Caco-2 (cell line): ENCODE results near the gene DISP3. TPM values are rescaled to one million over a fixed set of nuclear protein-coding genes. Genes with fewer than 3 reads are reported as not detected.

Experiments
- BruUV-seq: library from RNA; stranded (reverse); fragments of 400-500 nt; replicated peaks from 2 replicates; lab custom pipeline; 2021; lab: Mats Ljungman, UMichigan
- CTCF ChIA-PET: fragments of 300-600 bp; sonication (Branson Sonifier 250); formaldehyde crosslinking; loops from one replicate; lab custom pipeline; 2022; ENCODE audit warnings: antibody characterized with exemption; lab: Charles Lee
- POLR2A ChIA-PET: fragments of 300-600 bp; sonication (Branson Sonifier 250); formaldehyde crosslinking; loops from one replicate; lab custom pipeline; 2022; ENCODE audit warnings: antibody characterized with exemption; lab: Charles Lee
- DNase-seq, 2 experiments: peaks; one replicate each; pipeline versions ENCODE4 v3.0.0 to v3.0.0-alpha.2; 2020 to 2022
- H3K27me3 ChIP-seq: replicated peaks from 2 replicates; pipeline ENCODE4 v1.6.0; 2011; ENCODE audit warnings: low read length; ENCODE audit not compliant: control insufficient read depth, insufficient read depth
- H3K36me3 ChIP-seq: 2 replicates; pipeline ENCODE4 v1.5.1; 2011; ENCODE audit warnings: low read length; ENCODE audit not compliant: control insufficient read depth, insufficient read depth
- H3K4me1 ChIP-seq: fragments of 250-450 bp; sonication (Bioruptor Pico); 2 replicates; pipeline ENCODE4 v1.5.1; 2020; ENCODE audit warnings: mild to moderate bottlenecking
- H3K4me3 ChIP-seq: 2 replicates; pipeline ENCODE4 v1.5.1; 2011; ENCODE audit warnings: low read depth, mild to moderate bottlenecking, control low read depth, low read length
- H3K9me3 ChIP-seq: fragments of 250-450 bp; sonication (Bioruptor Pico); 2 replicates; pipeline ENCODE4 v1.5.1; 2020; ENCODE audit warnings: mild to moderate bottlenecking, moderate library complexity
- H3K27ac Mint-ChIP-seq: one replicate; pipeline ENCODE4 v1.8.0; 2022; ENCODE audit warnings: mixed read lengths; ENCODE audit not compliant: unreplicated experiment
- H3K27me3 Mint-ChIP-seq: one replicate; pipeline ENCODE4 v1.8.0; 2022; ENCODE audit warnings: mixed read lengths; ENCODE audit not compliant: insufficient read depth, unreplicated experiment
- H3K36me3 Mint-ChIP-seq: one replicate; pipeline ENCODE4 v1.8.0; 2022; ENCODE audit warnings: mild to moderate bottlenecking, mixed read lengths; ENCODE audit not compliant: insufficient read depth, unreplicated experiment
- H3K4me1 Mint-ChIP-seq: one replicate; pipeline ENCODE4 v1.8.0; 2022; ENCODE audit warnings: low read depth, mixed read lengths; ENCODE audit not compliant: unreplicated experiment
- H3K4me3 Mint-ChIP-seq: one replicate; pipeline ENCODE4 v1.8.0; 2022; ENCODE audit warnings: mild to moderate bottlenecking, moderate library complexity, mixed read lengths; ENCODE audit not compliant: unreplicated experiment
- H3K9me3 Mint-ChIP-seq: one replicate; pipeline ENCODE4 v1.8.0; 2022; ENCODE audit warnings: mixed read lengths; ENCODE audit not compliant: unreplicated experiment
- CTCF ChIP-seq, 2 experiments: fragments of 200-600 bp in 1 of 2; IDR thresholded peaks; 1 replicate in 1 of 2; 2 replicates in 1 of 2; pipeline versions ENCODE4 v1.5.1 to v1.8.0; 2011 to 2022; ENCODE audit warnings: antibody characterized with exemption in 1 of 2, control low read depth in 1 of 2, inconsistent platforms in 1 of 2, low read depth in 1 of 2, low read length in 1 of 2, mild to moderate bottlenecking in 1 of 2, moderate library complexity in 1 of 2; ENCODE audit not compliant: insufficient read depth in 1 of 2, severe bottlenecking in 1 of 2, unreplicated experiment in 1 of 2
- intact Hi-C: fragments of 100-400 bp; cut with micrococcal nuclease; formaldehyde crosslinking; loops from one replicate; pipeline ENCODE4 v1.10.0; 2022; ENCODE audit not compliant: unreplicated experiment
- total RNA-seq: library from RNA; stranded (reverse); gene quantifications from 2 replicates; pipeline ENCODE4 v1.2.3, GENCODE V29; 2022

DISP3 gene
- total RNA-seq, 1 experiment from 2014 or later: 1.1 TPM

DNA sequence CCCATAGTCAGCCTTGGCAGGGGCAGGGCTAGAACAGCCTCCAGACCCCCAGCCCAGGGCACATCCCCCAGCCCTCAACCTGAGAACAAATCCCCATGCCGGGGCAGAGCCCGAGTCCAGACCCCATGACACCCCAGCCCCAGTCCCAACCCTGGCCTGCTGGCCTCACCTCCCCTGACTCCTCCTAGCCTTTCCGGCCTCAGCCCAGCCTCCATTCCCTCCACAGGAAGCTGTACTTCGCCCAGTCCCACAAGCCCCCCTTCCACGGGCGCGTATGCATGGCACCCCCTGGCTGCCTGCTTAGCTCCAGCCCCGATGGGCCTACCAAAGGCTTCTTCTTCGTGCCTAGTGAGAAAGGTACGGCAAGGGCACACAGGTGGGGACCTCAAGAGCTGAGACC is 50.4 kb downstream of the DISP3 start:
- intact Hi-C loops: no loop called here
- Histone ChIP-seq H3K4me1 (no peaks in the 10 kb centered on the region), H3K27me3 (peaks cover 1% of the 10 kb centered on the region; the same call in 1 of the 2 replicates), H3K4me3 (no peak overlapping the region), H3K9me3 (no peaks in the 10 kb centered on the region), H3K36me3 (no peaks in the 10 kb centered on the region)
- BruUV-seq: no TSS peak
- CTCF ChIA-PET: no interaction called here
- TF ChIP-seq CTCF (IDR thresholded peaks at IDR 0.05; ENCODE audit: insufficient read depth in 1 of 2, low read depth in 1 of 2, low read length in 1 of 2, severe bottlenecking in 1 of 2, unreplicated experiment in 1 of 2): no peak
- Mint-ChIP-seq H3K4me1 (no peaks in the 10 kb centered on the region), H3K36me3 (no peaks in the 10 kb centered on the region), H3K27me3 (peaks cover 22% of the 10 kb centered on the region), H3K27ac (no peak overlapping the region), H3K9me3 (no peaks in the 10 kb centered on the region), H3K4me3 (no peak overlapping the region)
- no peak for DNase-seq
- POLR2A ChIA-PET: no interaction called here

DNA sequence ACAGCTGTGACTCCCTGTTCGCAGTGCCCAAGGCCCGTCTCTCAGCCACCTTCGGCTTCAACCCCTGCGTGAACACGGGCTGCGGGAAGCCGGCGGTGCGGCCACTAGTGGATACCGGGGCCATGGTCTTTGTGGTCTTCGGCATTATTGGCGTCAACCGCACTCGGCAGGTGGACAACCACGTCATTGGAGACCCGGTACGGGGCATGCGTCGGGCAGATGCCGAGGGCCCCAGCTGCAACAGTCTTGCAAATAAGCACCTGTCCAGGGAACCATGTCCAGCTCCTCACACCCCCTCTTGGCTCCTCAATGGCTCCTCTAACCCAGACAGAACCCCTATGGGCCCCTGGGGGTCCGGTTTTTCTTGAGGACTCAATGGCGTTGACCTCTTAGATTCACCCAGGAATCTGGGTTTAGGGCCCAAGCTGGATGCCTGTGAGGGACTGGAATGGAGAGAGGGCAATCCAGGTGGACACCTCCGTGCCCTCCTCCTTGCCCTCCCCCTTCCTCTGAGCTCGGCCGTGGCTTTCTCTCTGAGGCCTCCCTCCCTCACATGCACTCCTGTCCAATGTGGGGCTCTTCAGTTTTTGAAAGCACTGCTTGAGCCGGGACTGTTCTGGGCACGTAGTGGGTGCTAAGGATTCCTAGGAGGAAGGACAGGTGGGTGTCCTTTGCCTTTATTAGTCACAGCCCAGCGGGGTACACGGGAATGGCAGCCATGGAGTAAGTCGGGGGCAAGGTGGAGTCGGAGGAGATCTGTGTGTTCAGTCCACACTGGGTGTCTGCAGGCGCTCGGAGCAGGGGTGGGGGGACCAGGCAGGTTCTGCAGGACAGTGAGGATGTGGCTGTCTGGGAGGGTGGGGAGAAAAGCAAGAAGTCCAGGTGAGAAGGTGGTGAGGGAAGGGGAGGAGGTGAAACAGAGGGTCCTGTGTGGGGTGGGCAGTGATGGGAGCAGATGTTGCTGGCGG is 51.1 kb downstream of the DISP3 start:
- no TSS peak for BruUV-seq
- no peaks in the 10 kb centered on the region for H3K36me3 ChIP-seq
- peaks cover 1% of the 10 kb centered on the region; the same call in 1 of the 2 replicates for H3K27me3 ChIP-seq
- Mint-ChIP-seq H3K9me3 (no peaks in the 10 kb centered on the region), H3K27ac (no peak overlapping the region), H3K4me3 (no peak overlapping the region), H3K36me3 (no peaks in the 10 kb centered on the region), H3K4me1 (no peaks in the 10 kb centered on the region), H3K27me3 (peaks cover 19% of the 10 kb centered on the region)
- no peak for TF ChIP-seq CTCF (IDR thresholded peaks at IDR 0.05; ENCODE audit: insufficient read depth in 1 of 2, low read depth in 1 of 2, low read length in 1 of 2, severe bottlenecking in 1 of 2, unreplicated experiment in 1 of 2)
- intact Hi-C loops: no loop called here
- ChIA-PET CTCF (no interaction called here), POLR2A (no interaction called here)
- H3K9me3 ChIP-seq: no peaks in the 10 kb centered on the region
- H3K4me1 ChIP-seq: no peaks in the 10 kb centered on the region
- DNase-seq: no peak
- no peak overlapping the region for H3K4me3 ChIP-seq

DNA sequence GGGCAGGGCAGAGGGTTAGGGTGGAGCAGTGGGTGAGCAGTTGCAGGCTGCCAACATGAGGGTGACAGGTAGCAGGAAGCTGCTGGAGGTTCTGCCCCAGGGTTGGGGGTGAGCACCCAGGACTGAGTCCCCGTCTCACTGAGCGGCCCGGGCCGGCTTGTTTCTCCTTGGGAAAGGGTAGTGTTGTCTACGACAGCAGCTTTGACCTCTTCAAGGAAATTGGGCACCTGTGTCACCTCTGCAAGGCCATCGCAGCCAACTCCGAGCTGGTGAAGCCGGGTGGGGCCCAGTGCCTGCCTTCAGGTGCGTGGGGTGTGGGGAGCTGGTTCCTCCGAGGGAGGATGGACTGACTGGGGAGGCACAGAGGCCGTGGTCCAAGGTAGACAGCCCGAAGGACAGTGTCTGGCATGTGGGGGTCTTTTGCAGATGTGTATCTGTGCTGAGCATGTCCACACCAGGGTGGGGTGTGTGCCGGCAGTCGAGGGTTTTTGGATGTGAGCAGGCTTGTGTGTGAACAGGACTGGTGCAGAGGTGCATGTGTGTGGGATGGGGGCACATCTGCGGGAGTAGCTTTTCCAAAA is 51.9 kb downstream of the DISP3 start:
- POLR2A ChIA-PET: no interaction called here
- no peaks in the 10 kb centered on the region for H3K9me3 ChIP-seq
- H3K27me3 ChIP-seq: peaks cover 1% of the 10 kb centered on the region; the same call in 1 of the 2 replicates
- TF ChIP-seq CTCF (IDR thresholded peaks at IDR 0.05; ENCODE audit: insufficient read depth in 1 of 2, low read depth in 1 of 2, low read length in 1 of 2, severe bottlenecking in 1 of 2, unreplicated experiment in 1 of 2): no peak
- no peak overlapping the region for H3K27ac Mint-ChIP-seq
- H3K4me1 ChIP-seq: no peaks in the 10 kb centered on the region
- intact Hi-C loops: no loop called here
- no TSS peak for BruUV-seq
- peaks cover 15% of the 10 kb centered on the region for H3K27me3 Mint-ChIP-seq
- H3K4me1 Mint-ChIP-seq: no peaks in the 10 kb centered on the region
- H3K4me3 ChIP-seq: no peak overlapping the region
- no peak for DNase-seq
- H3K4me3 Mint-ChIP-seq: no peak overlapping the region
- H3K36me3 Mint-ChIP-seq: no peaks in the 10 kb centered on the region
- CTCF ChIA-PET: no interaction called here
- H3K36me3 ChIP-seq: no peaks in the 10 kb centered on the region
- no peaks in the 10 kb centered on the region for H3K9me3 Mint-ChIP-seq
